GM19452 (cell line): Measurements from ENCODE around the gene ZFYVE26.
"Not testable (repeated sequence)": the region's sequence is repeated elsewhere in the genome, so short reads cannot be mapped to it uniquely, and the experiment has no call there.

Source experiments
- ATAC-seq: cut with Tn5 transposase; IDR thresholded peaks from one replicate; pipeline ENCODE4 v1.9.1; 2021; ENCODE audit not compliant: unreplicated experiment

ZFYVE26 gene

GRCh38 chr14:67717048-67717447 is 99.3 kb downstream of the ZFYVE26 start:
- ATAC-seq: no peak

GRCh38 chr14:67710209-67710608 is 106.2 kb downstream of the ZFYVE26 start:
- no peak for ATAC-seq

- ATAC-seq: not testable (repeated sequence)
These were observed 106.6 kb downstream of the ZFYVE26 start for GRCh38 chr14:67709796-67710195.

GRCh38 chr14:67709346-67709745 is 107.0 kb downstream of the ZFYVE26 start:
- not testable (repeated sequence) for ATAC-seq

GRCh38 chr14:67705211-67705610 is 111.2 kb downstream of the ZFYVE26 start:
- ATAC-seq: no peak

- ATAC-seq: no peak
These were observed 111.8 kb downstream of the ZFYVE26 start for GRCh38 chr14:67704484-67705089.

- ATAC-seq: no peak
These were observed 112.4 kb downstream of the ZFYVE26 start for GRCh38 chr14:67703997-67704396.

- ATAC-seq: not testable (repeated sequence)
These were observed 114.9 kb downstream of the ZFYVE26 start, which contains the start of gene RDH12 for GRCh38 chr14:67701492-67701891. Gene RDH12, plus strand, starts transcription at chr14:67701886. Its CDS starts 20,757 bp downstream, at chr14:67722643.

GRCh38 chr14:67698179-67698578 is 118.2 kb downstream of the ZFYVE26 start:
- no peak for ATAC-seq

- ATAC-seq: no peak
These were observed 119.4 kb downstream of the ZFYVE26 start for GRCh38 chr14:67697006-67697405.
